HG03457 (cell line): ENCODE measurements around the gene BHLHE40.

Experiments used
- ATAC-seq: cut with Tn5 transposase; IDR thresholded peaks from one replicate; pipeline ENCODE4 v1.9.1; 2021; ENCODE audit warnings: moderate number of reproducible peaks; ENCODE audit not compliant: unreplicated experiment

Gene BHLHE40

DNA sequence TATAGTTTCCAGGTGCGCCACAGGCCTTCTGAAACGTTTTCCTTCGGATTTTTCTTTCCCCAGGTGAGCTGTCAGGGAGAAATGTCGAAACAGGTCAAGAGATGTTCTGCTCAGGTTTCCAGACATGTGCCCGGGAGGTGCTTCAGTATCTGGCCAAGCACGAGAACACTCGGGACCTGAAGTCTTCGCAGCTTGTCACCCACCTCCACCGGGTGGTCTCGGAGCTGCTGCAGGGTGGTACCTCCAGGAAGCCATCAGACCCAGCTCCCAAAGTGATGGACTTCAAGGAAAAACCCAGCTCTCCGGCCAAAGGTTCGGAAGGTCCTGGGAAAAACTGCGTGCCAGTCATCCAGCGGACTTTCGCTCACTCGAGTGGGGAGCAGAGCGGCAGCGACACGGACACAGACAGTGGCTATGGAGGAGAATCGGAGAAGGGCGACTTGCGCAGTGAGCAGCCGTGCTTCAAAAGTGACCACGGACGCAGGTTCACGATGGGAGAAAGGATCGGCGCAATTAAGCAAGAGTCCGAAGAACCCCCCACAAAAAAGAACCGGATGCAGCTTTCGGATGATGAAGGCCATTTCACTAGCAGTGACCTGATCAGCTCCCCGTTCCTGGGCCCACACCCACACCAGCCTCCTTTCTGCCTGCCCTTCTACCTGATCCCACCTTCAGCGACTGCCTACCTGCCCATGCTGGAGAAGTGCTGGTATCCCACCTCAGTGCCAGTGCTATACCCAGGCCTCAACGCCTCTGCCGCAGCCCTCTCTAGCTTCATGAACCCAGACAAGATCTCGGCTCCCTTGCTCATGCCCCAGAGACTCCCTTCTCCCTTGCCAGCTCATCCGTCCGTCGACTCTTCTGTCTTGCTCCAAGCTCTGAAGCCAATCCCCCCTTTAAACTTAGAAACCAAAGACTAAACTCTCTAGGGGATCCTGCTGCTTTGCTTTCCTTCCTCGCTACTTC, 3.8 kb downstream of the BHLHE40 start:
- no peak for ATAC-seq

DNA sequence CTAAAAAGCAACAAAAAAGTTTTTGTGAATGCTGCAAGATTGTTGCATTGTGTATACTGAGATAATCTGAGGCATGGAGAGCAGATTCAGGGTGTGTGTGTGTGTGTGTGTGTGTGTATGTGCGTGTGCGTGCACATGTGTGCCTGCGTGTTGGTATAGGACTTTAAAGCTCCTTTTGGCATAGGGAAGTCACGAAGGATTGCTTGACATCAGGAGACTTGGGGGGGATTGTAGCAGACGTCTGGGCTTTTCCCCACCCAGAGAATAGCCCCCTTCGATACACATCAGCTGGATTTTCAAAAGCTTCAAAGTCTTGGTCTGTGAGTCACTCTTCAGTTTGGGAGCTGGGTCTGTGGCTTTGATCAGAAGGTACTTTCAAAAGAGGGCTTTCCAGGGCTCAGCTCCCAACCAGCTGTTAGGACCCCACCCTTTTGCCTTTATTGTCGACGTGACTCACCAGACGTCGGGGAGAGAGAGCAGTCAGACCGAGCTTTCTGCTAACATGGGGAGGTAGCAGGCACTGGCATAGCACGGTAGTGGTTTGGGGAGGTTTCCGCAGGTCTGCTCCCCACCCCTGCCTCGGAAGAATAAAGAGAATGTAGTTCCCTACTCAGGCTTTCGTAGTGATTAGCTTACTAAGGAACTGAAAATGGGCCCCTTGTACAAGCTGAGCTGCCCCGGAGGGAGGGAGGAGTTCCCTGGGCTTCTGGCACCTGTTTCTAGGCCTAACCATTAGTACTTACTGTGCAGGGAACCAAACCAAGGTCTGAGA, 4.7 kb downstream of the BHLHE40 start:
- peak; percentile 55 for ATAC-seq

DNA sequence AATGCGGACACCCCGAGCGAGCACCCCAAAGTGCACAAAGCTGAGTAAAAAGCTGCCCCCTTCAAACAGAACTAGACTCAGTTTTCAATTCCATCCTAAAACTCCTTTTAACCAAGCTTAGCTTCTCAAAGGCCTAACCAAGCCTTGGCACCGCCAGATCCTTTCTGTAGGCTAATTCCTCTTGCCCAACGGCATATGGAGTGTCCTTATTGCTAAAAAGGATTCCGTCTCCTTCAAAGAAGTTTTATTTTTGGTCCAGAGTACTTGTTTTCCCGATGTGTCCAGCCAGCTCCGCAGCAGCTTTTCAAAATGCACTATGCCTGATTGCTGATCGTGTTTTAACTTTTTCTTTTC, 5.3 kb downstream of the BHLHE40 start:
- ATAC-seq = no peak

DNA sequence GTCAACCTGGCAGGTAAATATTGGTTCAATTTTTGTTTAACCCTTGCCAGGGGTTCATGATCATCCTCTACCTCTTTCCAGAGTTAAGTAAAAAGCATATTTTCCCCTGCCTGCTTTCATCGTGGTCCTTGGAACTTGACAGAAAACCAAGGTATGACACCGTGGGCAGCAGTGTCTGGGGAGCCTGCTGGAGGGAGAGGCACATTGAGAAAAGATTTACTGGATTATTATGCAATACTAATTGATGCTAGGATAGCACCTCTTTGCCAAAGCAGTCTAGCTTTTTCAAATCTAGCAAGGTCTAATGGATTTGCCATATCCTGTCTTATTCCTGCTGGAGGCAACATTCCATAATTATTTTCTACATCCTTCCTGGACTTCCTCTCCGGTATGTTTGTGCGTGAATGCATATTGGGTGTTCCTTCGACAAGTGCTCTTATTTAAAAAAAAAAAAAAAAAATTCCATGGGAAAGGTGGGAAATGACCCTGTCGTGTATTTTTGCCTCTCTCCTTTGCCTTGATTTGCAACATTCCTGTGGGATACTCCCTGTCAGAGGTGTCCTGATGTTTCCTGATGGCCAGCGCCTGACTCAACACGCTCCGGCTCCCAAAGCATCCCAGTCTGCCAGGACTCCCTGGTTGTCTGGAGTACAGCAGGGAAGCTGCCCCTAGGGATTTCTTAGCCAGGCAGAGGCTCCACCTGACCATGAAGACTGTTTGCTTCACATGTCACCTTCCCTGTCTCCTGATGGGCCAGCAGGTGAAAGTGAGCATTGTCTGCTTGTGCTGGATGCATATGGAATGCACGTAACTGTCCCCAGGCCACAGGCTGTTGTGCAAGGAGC, 6.3 kb downstream of the BHLHE40 start:
- no peak for ATAC-seq

DNA sequence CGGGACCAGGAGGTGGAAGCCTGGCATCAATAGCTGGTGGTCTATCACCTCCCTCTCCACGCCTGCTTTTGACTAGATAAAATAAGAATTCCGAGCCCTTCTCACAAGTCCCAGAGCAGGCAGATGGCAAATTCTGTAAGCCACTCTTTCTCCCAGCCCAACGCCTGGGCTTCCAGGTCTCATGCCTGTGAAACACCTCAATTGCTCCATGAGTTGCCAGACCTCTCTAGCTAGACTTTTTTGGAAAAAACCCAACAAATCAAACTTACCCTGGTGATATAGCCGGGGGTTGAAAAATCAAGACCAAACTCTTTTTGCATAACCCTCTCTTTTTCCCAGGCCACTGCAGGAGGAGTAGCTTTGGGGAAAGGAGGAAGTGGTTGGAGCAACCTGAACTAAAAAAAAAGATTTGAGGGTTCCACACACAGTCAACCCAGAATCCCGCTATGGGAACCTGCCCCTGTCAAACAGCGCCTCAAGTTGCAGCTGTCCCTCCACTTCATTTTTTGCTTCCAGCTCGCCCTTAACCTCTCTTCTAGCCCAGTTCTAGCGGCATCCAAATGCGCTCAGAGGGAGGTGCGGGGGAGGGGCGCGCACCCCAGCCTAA, 7.0 kb downstream of the BHLHE40 start:
- ATAC-seq = peak; percentile 11

DNA sequence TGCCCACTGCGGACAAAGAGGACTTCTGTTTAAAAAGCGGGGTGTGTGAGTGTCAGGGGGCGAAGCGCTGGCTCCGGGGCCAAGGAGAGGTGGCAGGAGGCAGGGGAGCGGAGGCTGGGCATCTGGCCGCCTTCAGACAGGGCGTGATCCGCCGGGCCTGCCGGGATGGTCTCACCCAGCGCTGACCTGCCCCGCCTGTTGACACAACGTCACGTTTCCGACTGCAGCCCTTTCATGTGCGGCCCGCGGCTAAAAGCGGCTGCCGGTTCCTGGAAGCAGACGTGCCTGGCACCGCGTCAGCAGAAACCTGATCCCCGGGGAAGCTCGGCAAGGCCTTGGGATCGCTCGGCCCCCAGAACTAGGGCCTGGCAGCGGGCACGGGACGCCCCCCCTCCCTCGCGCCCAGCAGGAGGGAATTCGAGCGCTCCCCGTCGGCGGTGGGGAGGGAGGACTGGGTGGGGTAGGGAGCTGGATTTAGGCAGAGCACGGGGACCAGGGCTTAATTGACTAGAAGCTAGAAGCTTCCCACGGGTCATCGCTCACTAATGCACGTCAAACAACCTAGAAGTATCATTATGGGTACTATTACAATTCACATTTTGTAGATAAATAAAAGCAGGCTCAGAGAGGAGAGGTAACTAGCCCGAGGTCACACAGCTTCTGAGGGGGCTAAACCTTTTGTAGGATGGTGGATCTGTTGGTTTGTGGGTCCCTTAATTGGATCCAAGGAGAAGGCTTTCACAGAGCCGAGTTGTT, 7.7 kb downstream of the BHLHE40 start:
- ATAC-seq = peak; percentile 43

DNA sequence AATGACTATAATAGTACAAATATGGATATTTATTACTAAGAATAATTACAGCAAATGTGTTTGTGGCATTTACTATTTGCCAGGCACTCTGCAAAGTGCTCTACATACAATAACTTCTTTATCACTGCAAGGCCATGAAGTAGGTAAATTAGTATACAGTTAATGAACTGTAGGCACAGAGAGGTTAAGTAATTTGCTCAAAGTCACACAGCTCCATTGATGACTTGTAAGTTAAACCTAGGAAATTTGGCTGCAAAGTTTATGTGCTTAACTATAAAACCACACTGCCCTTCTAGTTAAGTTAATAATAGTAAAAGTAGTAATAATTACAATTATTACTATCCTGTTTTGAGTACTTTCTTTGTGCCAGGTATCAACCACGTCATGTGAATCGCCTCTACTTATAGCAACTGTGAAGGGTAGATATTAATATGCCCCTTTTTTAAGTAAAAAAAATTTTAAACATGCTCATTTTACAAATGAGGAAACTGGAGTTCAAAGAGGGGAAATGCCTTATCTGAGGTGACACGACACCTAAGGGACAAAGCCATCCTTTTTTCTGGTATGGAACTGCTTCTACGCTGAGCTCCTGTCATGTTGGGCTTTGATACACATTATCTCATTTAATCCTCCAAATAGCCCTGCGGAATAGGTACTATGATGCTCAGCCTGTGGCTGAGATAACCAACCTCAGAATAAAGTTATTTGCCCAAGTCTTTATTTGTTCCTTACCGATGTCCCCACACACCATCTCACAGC, 8.5 kb downstream of the BHLHE40 start:
- no peak for ATAC-seq

DNA sequence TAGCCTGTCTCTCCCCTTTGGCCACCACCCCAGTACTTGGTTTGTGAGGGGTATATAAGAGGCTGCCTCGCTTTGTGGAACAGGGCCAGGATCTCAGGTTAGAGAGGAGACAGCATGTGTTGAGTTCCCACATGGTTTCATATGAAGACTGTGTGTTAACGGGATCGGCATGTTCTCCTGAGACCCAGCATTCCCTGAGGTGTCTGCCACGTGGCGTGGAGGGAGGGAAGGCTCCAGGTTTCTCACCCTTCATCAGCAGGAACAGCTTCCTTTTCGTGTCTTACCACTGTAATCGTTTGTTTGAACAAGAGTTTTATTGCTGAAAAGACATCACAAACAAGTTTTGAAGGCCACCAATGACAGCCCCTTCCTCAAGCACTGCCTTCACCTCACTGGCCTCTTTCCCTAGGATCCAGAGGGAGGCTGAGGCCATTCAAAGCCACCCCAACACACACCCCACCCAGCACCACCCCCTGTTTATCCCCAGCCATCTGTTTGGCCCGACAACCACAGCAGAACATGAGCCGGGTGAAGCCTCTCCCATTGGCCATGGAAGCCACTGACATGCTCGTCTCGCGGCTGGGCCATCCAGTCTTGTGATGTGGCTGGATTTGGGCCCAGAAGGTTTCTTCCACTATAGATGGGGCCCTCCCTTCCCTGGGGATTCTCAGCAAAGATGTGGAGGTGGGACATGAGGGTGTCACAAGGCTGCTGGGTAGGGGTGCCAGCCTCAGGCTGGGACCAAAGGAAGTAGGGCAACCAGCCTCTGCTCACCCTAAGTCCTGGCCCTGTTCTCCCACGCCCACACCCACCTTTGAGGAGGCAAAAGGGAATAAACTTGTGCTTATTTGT, 10.0 kb downstream of the BHLHE40 start:
- ATAC-seq = no peak

DNA sequence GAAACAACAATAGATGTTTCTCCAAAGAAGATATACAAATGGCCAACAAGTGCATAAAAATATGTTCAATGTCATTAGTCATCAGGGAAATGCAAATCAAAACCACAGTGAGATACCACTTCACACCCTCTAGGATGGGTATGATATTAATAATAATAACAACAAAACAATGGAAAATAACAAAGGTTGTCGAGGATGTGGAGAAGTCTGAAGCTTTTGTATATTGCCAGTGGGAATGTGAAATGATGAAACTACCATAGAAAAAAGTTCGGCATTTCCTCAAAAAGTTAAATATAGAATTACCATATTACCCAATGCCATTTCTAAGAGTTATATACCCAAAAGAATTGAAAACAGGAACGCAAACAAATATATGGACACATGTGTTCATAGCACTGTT, 10.8 kb downstream of the BHLHE40 start:
- no peak for ATAC-seq

DNA sequence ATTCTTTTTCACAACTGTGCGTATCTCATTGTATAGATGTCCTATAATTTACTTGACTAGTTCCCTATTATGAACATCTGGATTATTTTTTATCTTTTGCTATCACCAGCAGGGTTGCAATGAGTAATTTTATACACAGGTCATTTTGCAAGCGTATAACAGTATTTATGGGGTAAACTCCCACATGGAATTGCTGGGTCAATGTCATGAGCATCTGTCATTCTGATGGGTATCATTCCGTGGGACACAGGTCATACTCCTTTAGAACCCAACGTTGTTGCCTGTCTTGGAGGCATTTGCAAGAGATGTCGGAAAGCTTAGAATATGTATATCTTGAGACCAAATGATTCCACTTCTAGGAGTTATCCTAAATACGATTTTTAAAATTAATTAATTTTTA, 12.9 kb downstream of the BHLHE40 start:
- no peak for ATAC-seq

DNA sequence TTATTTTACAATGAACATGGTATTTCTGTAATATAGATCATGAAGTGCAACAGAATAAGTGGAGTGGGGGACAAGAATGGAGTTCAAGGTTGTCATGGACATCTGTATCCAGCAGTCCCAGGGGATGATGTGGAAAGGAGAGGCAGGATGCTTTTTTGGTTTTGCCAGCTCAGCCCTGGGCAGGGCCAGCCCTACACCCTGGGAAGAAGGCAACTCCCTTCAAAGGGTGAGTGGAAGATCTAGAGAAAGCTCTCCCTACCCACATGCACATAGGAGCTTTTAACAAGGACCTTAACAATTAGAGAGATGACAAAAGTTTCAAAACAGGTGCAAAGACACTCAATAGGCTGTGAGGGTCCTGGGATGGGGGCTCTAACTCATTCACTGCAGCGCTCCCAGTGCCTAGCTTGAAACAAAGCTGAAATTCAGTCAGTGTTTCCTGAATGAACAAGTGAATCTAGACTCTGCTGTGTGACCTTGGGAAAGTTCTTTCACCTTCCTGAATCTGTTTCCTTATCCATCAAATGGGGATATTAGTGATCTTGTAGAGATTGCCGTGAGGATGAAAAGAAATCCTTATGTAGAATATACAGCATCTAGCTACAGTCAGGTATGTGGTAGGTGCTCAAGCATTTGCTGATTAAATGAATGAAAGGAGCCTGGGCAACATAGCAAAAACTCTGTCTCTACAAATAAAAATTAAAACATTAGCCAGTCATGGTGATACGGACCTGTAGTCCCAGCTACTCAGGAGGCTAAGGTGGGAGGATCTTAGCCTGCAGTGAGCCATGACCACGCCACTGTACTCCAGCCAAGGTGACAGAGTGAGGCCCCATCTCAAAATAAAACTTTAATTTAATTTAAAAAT, 14.3 kb downstream of the BHLHE40 start:
- no peak for ATAC-seq

DNA sequence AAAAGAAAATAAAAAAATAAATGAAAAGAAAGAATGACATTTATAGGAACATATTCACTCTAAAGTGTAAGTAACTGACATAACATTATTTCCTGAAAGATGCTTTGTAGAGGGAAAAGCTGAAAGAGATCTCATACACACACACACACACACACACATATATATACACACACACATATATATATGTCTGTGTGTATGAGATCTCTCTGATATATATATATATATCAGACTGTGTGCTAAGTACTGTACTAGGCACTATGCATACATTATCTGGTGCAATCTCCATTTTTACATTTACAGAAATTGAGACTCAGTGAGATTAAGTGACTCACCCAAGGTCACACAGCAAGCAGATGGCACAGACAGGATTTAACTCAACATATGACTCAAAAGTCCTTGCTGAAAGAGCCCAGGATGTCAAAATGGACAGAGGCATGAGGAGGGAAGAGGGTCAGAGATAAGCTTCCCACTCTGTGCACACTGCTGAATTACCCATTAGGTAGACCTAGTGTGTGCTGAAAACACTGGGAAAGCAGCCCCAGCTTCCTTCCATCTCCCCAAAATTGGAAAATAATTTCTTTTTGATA, 15.0 kb downstream of the BHLHE40 start:
- no peak for ATAC-seq

DNA sequence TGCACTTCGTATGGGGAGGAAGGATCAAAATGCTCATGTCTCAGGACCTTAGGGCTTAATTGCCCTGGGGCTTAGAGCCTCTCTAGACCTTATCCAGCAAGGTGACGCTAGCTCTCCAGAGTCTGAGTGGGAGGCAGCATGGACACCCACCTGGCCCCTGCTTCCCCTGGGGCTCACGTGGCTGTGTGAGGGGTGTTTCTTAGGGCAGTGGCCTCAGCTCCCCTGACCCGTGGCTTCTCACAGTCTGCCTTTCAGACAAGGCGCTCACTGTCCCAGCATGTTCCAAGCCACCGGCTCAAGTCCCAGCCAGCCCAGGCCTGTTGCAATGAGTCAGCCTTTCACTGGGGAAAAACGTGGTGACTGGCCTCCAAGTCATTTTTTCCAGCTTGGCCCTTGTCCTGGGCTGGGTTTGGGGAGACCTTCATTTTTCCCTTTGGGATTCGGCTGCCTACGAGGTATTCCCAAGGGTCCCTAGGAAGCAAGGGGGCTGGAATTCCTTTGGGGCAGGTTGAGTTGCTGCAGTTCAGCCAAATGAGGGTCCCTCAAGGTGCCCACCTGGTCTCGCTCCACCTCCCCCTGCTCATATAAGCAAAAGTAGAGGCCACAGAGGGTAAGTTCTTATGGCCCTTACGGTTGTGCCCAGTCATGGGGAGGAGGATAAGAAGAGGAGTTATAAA, 15.7 kb downstream of the BHLHE40 start:
- ATAC-seq = no peak

DNA sequence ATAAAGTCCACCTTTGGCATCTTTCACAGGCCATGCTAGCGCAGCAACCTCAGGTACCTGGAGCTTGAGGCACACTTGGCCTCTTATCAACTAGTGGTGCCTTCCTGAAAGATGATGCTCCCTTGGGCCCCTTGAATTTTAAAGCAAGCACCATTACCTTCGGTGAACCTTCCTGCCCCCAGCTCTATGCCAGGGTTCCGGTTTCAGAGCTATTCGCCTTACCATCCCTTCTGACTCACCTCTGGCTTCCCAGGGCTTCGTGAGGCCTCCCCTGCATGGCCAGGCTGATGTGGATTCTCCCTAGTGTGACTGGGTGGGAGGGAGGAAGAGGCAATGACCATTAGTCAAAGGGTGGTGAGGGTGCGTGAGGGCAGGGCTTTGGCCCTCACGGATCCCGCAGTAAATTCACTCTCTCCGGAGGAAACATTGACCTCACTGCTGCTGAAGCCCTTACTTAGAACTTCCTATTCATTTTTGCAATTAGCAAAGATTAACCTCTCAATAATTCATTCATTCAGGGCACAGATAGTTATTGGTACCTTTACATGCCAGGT, 16.3 kb downstream of the BHLHE40 start:
- no peak for ATAC-seq

DNA sequence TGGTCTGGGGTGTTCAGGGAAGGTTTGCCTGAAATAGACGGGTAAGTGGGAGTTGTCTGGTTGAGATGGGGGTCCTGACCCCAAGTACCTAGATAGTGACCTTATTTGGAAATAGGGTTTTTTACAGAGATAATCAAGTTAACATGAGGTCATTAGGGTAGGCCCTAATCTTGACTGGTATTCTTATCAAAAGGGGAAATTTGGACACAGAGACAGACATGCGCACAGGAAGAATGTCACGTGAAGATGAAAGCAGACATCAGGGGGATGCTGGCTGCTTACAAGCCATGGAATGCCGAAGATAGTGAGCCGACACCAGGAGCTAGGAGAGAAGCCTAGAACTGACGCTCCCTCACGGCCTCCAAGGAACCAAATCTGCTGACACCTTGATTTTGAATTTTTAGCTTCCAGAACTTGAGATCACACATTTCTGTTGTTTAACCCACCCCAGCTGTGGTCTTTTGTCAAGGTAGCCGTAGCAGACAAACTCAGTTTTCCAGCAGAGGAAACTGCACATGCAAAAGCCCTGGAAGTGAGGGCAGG, 17.1 kb downstream of the BHLHE40 start:
- no peak for ATAC-seq

DNA sequence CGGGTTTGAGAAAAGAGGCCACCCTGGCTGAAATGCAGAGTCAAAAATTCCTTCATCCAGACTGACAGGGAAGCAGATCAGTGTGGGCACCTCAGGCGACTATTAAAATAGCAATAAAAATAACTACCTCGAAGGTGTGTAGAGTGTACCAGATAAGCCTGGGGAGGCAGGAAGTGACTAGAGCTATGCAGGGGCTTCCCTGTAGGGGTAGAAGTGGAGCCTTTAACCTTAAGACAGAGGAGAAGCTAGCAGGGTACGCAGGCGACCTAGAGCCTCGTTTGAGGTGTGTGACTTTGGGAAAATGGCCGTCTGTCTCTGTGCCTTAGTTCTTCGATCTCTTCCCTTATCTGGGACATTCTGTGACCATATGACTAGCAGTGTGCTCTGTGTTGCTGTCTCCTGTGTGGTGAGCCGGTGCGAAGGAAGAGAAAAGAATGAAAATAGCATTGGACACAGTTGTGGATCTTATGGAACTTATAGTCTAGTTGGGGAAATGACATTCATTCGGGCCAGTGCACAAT, 17.6 kb downstream of the BHLHE40 start:
- ATAC-seq = no peak
